Inflammatory macrophage treated with lipopolysaccharide for 1 hour (primary cell): Measurements from ENCODE around the gene MRPS11.
"Not testable (repeated sequence)": the region's sequence is repeated elsewhere in the genome, so short reads cannot be mapped to it uniquely, and the experiment has no call there.

ENCODE experiments used
- DNase-seq, 2 donors: peaks; one replicate each; pipeline ENCODE4 v3.0.0-alpha.2; 2020 to 2022

Gene MRPS11

GRCh38 chr15:88493844-88494243, 26.3 kb downstream of the MRPS11 start:
- DNase-seq, result no peak

- DNase-seq, result no peak
These were observed 29.7 kb downstream of the MRPS11 start for GRCh38 chr15:88497109-88497765.

- DNase-seq, result no peak
These were observed 31.5 kb downstream of the MRPS11 start for GRCh38 chr15:88498996-88499395.

GRCh38 chr15:88504445-88504844, 36.9 kb downstream of the MRPS11 start:
- DNase-seq, result no peak

GRCh38 chr15:88505721-88506120, 38.2 kb downstream of the MRPS11 start:
- no peak for DNase-seq

- no peak for DNase-seq
These were observed 39.1 kb downstream of the MRPS11 start for GRCh38 chr15:88506628-88507027.

GRCh38 chr15:88509321-88509720, 41.8 kb downstream of the MRPS11 start:
- DNase-seq, result no peak

GRCh38 chr15:88509964-88510363, 42.5 kb downstream of the MRPS11 start:
- no peak for DNase-seq

- no peak for DNase-seq
These were observed 43.7 kb downstream of the MRPS11 start for GRCh38 chr15:88511161-88511560.

GRCh38 chr15:88512078-88512477, 44.6 kb downstream of the MRPS11 start:
- DNase-seq, result no peak

- DNase-seq, result no peak
These were observed 45.1 kb downstream of the MRPS11 start for GRCh38 chr15:88512601-88513000.

GRCh38 chr15:88513195-88513594, 45.7 kb downstream of the MRPS11 start:
- DNase-seq, result no peak

- DNase-seq, result no peak
These were observed 51.4 kb downstream of the MRPS11 start for GRCh38 chr15:88518903-88519302.

- not testable (repeated sequence) for DNase-seq
These were observed 56.6 kb downstream of the MRPS11 start for GRCh38 chr15:88524094-88524493.

GRCh38 chr15:88525418-88525817, 57.9 kb downstream of the MRPS11 start:
- DNase-seq, result no peak

- no peak for DNase-seq
These were observed 58.9 kb downstream of the MRPS11 start for GRCh38 chr15:88526247-88526879.

- peak in 1 of 2 donors; percentile 24 for DNase-seq
These were observed 61.6 kb downstream of the MRPS11 start for GRCh38 chr15:88529021-88529630.
